ENCODE data around the gene CACNA1B.

CACNA1B gene

GRCh38 chr9:138067613-138068367 is 190.2 kb downstream of the CACNA1B start:
- H3K4me3 ChIP-seq (ENCODE audit: low read depth, low read length), result no peak overlapping the region
- TF ChIP-seq, protein P1, sequence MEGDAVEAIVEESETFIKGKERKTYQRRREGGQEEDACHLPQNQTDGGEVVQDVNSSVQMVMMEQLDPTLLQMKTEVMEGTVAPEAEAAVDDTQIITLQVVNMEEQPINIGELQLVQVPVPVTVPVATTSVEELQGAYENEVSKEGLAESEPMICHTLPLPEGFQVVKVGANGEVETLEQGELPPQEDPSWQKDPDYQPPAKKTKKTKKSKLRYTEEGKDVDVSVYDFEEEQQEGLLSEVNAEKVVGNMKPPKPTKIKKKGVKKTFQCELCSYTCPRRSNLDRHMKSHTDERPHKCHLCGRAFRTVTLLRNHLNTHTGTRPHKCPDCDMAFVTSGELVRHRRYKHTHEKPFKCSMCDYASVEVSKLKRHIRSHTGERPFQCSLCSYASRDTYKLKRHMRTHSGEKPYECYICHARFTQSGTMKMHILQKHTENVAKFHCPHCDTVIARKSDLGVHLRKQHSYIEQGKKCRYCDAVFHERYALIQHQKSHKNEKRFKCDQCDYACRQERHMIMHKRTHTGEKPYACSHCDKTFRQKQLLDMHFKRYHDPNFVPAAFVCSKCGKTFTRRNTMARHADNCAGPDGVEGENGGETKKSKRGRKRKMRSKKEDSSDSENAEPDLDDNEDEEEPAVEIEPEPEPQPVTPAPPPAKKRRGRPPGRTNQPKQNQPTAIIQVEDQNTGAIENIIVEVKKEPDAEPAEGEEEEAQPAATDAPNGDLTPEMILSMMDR (IDR thresholded peaks at IDR 0.05; ENCODE audit: borderline replicate concordance, insufficient read depth, low read depth, low read length), result no peak

- no peak overlapping the region for H3K4me3 ChIP-seq (ENCODE audit: low read depth, low read length)
- TF ChIP-seq, protein P1 (IDR thresholded peaks at IDR 0.05; ENCODE audit: borderline replicate concordance, insufficient read depth, low read depth, low read length), result no peak
These were observed 191.0 kb downstream of the CACNA1B start for GRCh38 chr9:138068601-138069035.

DNA sequence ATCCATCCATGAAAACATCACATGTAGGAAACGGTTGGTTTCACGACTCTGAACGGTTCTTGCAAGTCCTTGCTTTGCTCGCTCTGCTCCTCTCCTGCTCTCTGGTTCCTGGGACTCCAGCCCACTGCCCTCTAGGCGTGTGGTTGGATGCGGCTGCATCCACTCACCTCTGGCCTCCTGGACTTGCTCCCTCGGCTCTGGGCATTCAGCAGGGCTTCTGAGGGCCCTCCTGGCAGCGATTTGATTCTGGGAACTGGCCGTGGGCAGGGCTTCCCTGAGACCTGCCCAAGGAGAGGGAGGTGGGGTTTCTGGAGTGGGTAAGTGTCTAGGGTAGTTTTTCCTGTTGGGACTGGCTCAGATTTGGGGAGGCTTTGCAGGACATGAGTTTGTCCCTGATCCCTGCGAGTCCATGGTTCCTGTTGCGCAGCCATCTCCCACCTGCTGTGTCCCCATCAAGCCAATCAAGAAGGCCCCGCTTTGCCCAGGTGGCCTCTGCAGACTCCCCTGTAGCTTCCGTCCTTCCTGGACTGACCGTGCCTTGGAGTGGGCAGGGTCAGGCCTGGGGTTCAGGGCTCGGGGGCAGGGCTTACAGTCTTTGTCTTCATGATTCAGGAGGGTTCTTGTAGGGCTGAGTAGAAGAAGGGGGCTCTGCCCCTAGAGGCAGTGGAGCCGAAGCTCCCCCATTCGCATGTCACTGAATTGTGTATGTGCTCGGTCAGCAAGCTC is 192.3 kb downstream of the CACNA1B start:
- TF ChIP-seq, protein P1 (IDR thresholded peaks at IDR 0.05; ENCODE audit: borderline replicate concordance, insufficient read depth, low read depth, low read length), result no peak

DNA sequence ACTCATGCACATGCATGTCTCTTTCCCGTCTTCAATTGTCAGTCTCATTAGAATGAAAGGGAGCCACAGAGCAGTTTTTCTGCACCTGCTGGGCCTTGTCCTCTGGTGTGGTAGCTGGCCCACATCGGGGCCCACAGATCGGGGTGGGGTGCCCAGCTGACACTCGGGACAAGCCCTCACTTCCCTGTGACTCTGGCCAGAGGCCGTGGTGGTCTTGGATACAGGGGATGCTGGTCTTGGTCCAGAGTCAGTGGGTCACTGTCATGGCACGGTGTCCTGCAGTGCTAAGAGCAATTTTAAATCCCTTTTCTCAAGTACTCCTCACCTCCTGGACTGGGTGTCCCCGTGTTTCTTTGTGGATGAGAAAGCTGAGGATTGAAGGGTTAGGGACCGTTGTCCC is 193.2 kb downstream of the CACNA1B start:
- TF ChIP-seq, protein P1 (IDR thresholded peaks at IDR 0.05; ENCODE audit: borderline replicate concordance, insufficient read depth, low read depth, low read length), result no peak
- H3K4me3 ChIP-seq (ENCODE audit: low read depth, low read length), result no peak overlapping the region

More for the DNA sequence above, 192.3 kb downstream of the CACNA1B start:
- no peak overlapping the region for H3K4me3 ChIP-seq (ENCODE audit: low read depth, low read length)

- TF ChIP-seq, protein P1 (IDR thresholded peaks at IDR 0.05; ENCODE audit: borderline replicate concordance, insufficient read depth, low read depth, low read length), result no peak
- no peak overlapping the region for H3K4me3 ChIP-seq (ENCODE audit: low read depth, low read length)
These were observed 193.7 kb downstream of the CACNA1B start for GRCh38 chr9:138071292-138071691.

DNA sequence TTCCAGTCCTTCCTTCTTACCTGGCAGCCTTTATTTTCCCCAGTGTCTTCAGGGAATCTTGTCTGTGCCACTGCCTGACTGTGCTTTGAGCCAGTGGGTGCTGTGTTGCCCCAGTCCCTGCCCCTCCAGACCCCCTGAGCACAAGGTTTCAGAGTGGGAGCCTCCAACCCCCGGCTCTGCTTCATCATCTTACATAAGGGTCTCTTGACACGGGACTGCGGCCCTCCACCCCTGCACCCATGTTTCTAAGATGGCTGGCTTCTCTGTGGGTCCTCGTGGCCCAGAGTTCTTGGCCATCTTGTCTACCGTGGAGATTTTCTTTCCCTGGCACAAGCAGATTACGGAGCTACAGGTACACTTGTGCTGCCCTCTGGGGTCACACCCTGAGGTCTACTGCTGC is 194.1 kb downstream of the CACNA1B start:
- TF ChIP-seq, protein P1 (IDR thresholded peaks at IDR 0.05; ENCODE audit: borderline replicate concordance, insufficient read depth, low read depth, low read length), result no peak
- H3K4me3 ChIP-seq (ENCODE audit: low read depth, low read length), result no peak overlapping the region
